Measurements from ENCODE around the gene CDH4. TPM values are rescaled to one million over a fixed set of nuclear protein-coding genes. Genes with fewer than 3 reads are reported as not detected.

Gene CDH4
- total and polyA plus RNA-seq, 2 of the 8 experiments (the other 6 are each of a cell fraction or from before 2014, with no cell fraction given): 4.3 to 7.9 TPM

DNA sequence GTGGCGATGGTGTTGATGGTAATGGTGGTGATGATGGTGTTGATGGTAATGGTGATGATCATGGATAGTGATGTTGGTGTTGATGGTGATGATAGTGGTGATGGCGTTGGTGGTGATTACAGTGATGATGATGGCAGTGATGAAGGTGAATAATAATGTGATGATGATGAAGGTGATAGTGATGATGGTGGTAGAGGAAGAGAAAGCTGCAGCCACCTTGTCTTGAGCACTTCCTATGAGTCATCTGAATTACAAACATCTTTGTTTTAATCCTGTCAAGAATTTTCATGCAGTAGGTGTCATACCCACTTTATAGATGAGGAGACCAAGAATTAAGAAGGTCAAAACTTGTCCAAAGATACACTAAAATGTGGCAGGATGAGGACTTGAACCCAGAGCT lies 571.2 kb downstream of the CDH4 start:
- Histone ChIP-seq H3K9ac (replicated peaks in 1 of 4; ENCODE audit: extremely low read depth in 1 of 4, low read depth in 3 of 4, low read length in 3 of 4) (no peak overlapping the region), H2AK5ac (ENCODE audit: low read depth, low read length) (no peak overlapping the region), H3K79me1 (ENCODE audit: low read depth, low read length) (no peaks in the 10 kb centered on the region; the same call in 1 of the 2 replicates), H3K79me2 (ENCODE audit: control insufficient read depth in 1 of 2, insufficient read depth in 2 of 2, low read length in 2 of 2) (no peaks in the 10 kb centered on the region), H3K9me3 (ENCODE audit: insufficient read depth in 2 of 2, low read depth in 1 of 2, low read length in 1 of 2) (peaks cover 3 to 7% of the 10 kb centered on the region in 2 experiments; a peak in 3 of 4 replicates), H2BK20ac (ENCODE audit: low read length) (no peak overlapping the region), H2BK120ac (replicated peaks; ENCODE audit: low read depth, low read length) (no peak overlapping the region), H3K4me1 (replicated peaks in 1 of 4; ENCODE audit: control insufficient read depth in 3 of 4, insufficient read depth in 4 of 4, low read length in 3 of 4) (no peaks in the 10 kb centered on the region), H3K56ac (replicated peaks; ENCODE audit: insufficient read length, low read depth, low read length) (no peak overlapping the region), H3K14ac (ENCODE audit: insufficient read length) (no peak overlapping the region), H2BK12ac (ENCODE audit: low read depth, low read length) (no peak overlapping the region), H4K8ac (ENCODE audit: extremely low read depth, insufficient read depth, low read length) (no peak overlapping the region), H2BK5ac (ENCODE audit: low read depth, low read length) (no peak overlapping the region), H3K18ac (ENCODE audit: extremely low read depth, low read length) (no peak overlapping the region), H3K23me2 (ENCODE audit: low read depth, low read length) (peaks cover 4% of the 10 kb centered on the region), H2AFZ (ENCODE audit: low read length) (no peak overlapping the region), H4K20me1 (replicated peaks in 1 of 2; ENCODE audit: control insufficient read depth in 1 of 2, insufficient read depth in 2 of 2, low read length in 2 of 2) (no peaks in the 10 kb centered on the region), H3K36me3 (ENCODE audit: control insufficient read depth in 2 of 4, insufficient read depth in 4 of 4, low read length in 3 of 4) (no peaks in the 10 kb centered on the region), H3K4ac (replicated peaks; ENCODE audit: insufficient read length, low read depth, low read length) (no peak overlapping the region), H3K27ac (ENCODE audit: low read depth, low read length) (no peak overlapping the region), H3K23ac (ENCODE audit: insufficient read length) (no peak overlapping the region), H3K4me2 (ENCODE audit: insufficient read depth in 1 of 2, low read depth in 2 of 2, low read length in 2 of 2) (no peak overlapping the region), H3K27me3 (replicated peaks in 1 of 4; ENCODE audit: control insufficient read depth in 3 of 4, extremely low read depth in 1 of 4, insufficient read depth in 3 of 4, low read length in 3 of 4) (peaks cover 0 to 2% (median under 1%) of the 10 kb centered on the region in 4 experiments; a peak in 1 of 7 replicates), H4K91ac (replicated peaks; ENCODE audit: insufficient read length, low read length) (no peak overlapping the region), H2BK15ac (ENCODE audit: low read length) (no peak overlapping the region), H4K5ac (ENCODE audit: insufficient read length, low read depth, low read length) (no peak overlapping the region), H3K4me3 (ENCODE audit: extremely low read depth in 1 of 4, insufficient read depth in 2 of 4, low read depth in 3 of 4, low read length in 4 of 4) (no peak overlapping the region)
- 70% methylated on average over 2 of the region's 2 CpGs; no CpG with 5 or more reads in 1 of the 2 experiments for WGBS, 2 experiments (ENCODE audit: extremely low coverage in 1 of 2, insufficient coverage in 1 of 2, insufficient read length in 1 of 2, insufficient replicate concordance in 2 of 2, low coverage in 1 of 2, low lambda C conversion rate in 2 of 2, missing lambda C conversion rate in 1 of 2)
- ChIA-PET CTCF (ENCODE audit: partially characterized antibody) (no interaction called here), POLR2A (ENCODE audit: partially characterized antibody) (no interaction called here)
- FAIRE-seq (no peak), DNase-seq (ENCODE audit: low read depth in 1 of 2, low spot score in 2 of 2) (no peak)
- TF ChIP-seq SP4 (IDR thresholded peaks at IDR 0.05; ENCODE audit: low read length) (no peak), KDM5A (IDR thresholded peaks at IDR 0.05; ENCODE audit: low read length) (no peak), POLR2A (IDR thresholded peaks at IDR 0.05; ENCODE audit: control extremely low read depth in 1 of 2, low read depth in 2 of 2, low read length in 2 of 2) (no peak), EZH2 (IDR thresholded peaks at IDR 0.05; ENCODE audit: low read depth, low read length, severe bottlenecking) (no peak), JUN (IDR thresholded peaks at IDR 0.05; ENCODE audit: low read depth, low read length) (no peak), POLR2AphosphoS5 (IDR thresholded peaks at IDR 0.05; ENCODE audit: low read depth, low read length) (no peak), SRF (IDR thresholded peaks at IDR 0.05; ENCODE audit: low read depth, low read length) (no peak)
- TF ChIP-seq, protein P1, sequence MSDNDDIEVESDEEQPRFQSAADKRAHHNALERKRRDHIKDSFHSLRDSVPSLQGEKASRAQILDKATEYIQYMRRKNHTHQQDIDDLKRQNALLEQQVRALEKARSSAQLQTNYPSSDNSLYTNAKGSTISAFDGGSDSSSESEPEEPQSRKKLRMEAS (IDR thresholded peaks at IDR 0.05): no peak
- TF ChIP-seq, protein P2, sequence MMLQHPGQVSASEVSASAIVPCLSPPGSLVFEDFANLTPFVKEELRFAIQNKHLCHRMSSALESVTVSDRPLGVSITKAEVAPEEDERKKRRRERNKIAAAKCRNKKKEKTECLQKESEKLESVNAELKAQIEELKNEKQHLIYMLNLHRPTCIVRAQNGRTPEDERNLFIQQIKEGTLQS (IDR thresholded peaks at IDR 0.05; ENCODE audit: insufficient read depth, low read depth, low read length): no peak

Data from H1 (cell line).